HG03103 (cell line): Measurements from ENCODE around the gene DRICH1.
"Not testable (repeated sequence)": the region's sequence is repeated elsewhere in the genome, so short reads cannot be mapped to it uniquely, and the experiment has no call there.

Experiments used
- ATAC-seq: cut with Tn5 transposase; IDR thresholded peaks from one replicate; pipeline ENCODE4 v1.9.1; 2021; ENCODE audit warnings: low read depth; ENCODE audit not compliant: unreplicated experiment

DRICH1 gene

GRCh38 chr22:23603266-23603665 lies 28.9 kb downstream of the DRICH1 start:
- ATAC-seq: no peak

- ATAC-seq: no peak
These were observed 33.2 kb downstream of the DRICH1 start for GRCh38 chr22:23598805-23599518.

DNA sequence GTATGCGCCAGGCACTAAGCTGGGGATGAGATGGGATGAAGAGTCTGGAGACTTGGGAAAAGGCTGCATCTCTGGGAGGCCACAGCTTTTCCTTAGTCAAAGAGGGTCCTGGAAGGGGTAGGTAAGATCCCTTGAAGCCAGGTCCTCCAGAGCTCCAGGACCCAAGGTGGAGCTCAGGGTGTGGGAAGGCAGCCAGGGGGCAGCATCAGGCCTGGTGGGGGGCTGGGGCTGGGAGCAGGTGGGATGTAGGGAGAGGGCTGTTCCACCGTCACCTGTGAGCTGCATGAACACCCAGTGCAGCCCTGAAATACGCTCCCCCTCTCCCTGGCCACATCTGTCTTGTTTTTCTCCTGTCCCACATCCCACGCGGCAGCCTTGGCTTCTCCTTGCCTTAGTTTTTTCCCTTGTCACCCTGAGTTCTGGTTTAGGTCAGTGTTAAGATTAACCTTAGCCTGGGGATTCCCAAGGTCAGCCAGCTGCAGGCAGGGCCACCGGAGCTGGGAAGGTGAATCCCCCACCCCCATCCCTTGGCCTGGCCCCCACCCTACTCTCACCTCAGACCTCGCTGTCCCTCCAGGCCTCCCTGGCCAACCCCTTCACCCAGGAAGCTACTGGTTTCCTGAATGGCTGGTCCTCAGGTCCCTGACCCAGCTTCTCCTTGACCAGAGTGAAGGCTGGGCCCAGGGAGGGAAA lies 34.4 kb downstream of the DRICH1 start:
- not testable (repeated sequence) for ATAC-seq

- ATAC-seq: not testable (repeated sequence)
These were observed 36.2 kb downstream of the DRICH1 start for GRCh38 chr22:23595904-23596303.

DNA sequence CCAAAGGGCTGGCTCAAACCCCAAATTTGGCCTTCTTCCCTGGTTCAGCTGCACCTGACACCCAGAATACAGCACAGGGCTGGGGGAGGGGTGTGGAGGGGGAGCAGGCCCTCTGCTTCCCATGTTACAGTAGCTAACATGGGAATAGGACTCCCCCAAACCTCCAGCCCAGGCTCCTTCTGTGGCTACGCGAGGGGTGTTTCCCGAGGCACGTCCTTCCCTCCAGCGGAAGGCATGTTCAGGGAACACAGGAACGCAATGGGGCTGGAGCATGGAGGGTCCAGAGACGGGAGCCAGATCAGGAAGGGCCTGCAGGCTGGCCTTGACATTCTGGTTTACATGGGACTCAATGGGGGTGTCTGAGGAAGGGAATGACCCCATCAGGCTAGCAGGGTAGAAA lies 40.3 kb downstream of the DRICH1 start:
- ATAC-seq: no peak

GRCh38 chr22:23591201-23591791 lies 40.8 kb downstream of the DRICH1 start:
- no peak for ATAC-seq

- no peak for ATAC-seq
These were observed 48.3 kb downstream of the DRICH1 start for GRCh38 chr22:23583836-23584235.

DNA sequence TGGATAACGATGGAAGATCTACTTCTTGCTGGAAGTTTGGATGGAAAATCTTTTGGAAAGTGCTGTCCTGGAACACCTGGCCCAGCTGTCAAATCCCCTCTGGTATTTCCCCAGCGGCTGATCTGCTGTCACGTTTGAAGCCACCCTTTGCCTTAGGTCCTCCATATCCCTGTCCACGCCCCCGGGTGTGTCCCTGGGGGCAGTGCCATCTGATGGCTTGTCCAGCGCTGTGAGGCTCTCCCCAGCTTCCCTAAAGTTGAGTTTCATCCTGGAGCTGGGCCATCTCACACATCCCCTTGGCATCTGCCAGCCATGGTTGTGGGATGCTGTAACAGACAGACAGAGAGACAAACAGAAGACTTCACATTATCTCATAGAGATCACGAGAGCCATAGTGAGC lies 49.0 kb downstream of the DRICH1 start:
- no peak for ATAC-seq

DNA sequence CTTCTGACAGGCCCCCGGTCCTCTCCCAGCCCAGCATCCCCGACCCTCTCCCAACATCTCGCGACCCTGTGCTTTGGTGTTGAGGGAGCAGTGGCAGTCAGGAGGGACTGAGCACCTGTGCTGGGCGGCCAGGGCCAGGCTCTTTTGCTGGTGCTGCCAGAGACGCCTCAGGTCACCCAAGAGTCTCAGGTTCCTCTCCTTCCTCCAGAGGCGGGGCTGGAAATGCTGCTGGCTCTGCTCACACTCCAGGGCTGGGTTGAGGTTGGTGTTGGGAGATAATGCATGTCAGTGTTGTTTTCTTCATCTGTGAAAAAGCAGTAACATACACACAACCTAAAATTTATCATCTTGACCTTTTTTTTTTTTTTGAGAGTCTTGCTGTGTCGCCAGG lies 50.9 kb downstream of the DRICH1 start:
- ATAC-seq: no peak

DNA sequence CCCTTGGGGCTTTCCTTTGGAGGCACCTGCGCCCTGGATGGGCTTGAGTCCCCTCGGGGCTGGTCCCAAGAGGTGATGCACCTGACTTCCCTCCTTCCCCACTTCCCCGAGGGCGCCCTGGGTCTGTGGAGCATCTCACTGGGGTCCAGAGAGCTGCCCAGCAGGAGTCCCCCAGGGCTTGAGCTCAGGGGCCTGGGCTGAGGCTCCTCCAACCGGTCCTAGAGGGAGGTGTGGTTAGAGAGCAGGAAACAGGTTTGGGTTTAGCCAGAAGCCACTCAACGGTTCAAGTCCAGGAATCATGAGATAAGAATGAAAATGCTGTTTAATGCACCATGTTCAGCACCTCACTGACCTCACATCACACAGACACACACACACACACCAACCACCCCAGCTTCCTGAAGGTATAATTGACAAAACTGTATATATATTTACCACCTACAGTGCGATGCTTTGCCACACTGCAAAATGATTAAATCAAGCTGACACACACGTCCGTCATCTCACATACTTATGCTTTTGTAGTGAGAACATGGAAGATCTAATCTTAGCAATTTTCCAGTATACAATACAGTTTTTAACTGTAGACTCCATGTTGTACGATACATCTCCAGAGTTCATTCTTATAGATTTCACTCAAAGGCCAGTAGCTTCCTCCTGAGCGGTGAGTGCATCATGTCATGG lies 51.4 kb downstream of the DRICH1 start:
- ATAC-seq: no peak

DNA sequence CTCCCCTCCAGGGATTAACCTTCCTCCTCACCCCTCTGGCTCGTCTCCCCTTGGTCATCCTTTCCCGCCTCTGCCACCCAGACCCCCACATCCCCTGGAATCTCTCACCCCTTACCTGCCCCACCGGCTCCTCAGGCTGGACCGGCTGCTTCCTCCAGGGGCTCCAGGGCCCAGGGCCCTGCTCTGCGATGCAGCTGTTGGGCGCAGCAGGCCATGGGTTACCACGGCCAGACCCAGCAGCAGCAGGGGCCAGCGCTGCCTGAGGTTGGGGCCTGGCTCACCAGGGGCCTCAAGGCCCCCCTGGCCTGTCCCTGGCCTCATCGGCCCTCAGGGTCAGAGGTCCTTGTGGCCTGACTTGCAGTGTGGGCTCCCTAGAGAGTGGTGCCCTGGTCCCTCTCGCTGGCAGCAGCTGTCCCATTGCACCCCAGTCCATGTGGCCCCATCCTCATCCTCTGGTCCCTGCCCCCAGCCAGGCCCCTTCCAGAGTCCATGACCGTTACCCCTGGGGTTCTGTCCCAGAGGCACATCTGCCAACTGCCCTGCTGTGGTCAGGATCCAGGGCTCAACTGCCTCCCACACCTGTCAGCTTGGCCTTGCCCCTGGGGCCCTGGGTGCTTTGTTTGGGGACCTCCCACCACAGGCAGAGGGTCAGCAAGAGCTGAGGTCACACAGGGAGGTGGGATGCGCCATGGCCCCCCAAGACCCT lies 52.1 kb downstream of the DRICH1 start, which contains the start of gene IGLL1:
IGLL1 (minus strand) TSS at position 421 of the 706 bp plus-strand sequence; CDS start at position 321, 100 bp downstream.
- ATAC-seq: no peak

GRCh38 chr22:23579280-23579679 lies 52.8 kb downstream of the DRICH1 start:
- ATAC-seq: no peak

- ATAC-seq: no peak
These were observed 53.8 kb downstream of the DRICH1 start for GRCh38 chr22:23578306-23578705.

DNA sequence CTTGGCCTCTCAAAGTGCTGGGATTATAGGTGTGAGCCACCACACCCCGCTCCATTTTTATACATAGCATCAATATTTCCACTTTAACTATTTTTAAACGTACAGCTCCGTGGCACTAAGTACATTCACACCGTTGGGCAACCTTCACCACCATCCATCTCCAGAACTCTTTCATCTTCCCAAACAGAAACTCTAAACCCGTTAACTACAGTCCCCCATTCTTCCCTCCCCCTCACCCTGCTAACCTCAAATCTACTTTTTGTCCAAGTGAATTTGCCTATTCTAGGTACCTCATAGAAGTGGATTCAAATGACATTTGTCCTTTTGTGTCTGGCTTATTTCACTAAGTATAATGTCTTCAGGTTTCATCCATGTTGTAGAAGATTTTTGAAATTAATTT lies 55.4 kb downstream of the DRICH1 start:
- ATAC-seq: no peak

- ATAC-seq: no peak
These were observed 56.5 kb downstream of the DRICH1 start for GRCh38 chr22:23575601-23576000.

DNA sequence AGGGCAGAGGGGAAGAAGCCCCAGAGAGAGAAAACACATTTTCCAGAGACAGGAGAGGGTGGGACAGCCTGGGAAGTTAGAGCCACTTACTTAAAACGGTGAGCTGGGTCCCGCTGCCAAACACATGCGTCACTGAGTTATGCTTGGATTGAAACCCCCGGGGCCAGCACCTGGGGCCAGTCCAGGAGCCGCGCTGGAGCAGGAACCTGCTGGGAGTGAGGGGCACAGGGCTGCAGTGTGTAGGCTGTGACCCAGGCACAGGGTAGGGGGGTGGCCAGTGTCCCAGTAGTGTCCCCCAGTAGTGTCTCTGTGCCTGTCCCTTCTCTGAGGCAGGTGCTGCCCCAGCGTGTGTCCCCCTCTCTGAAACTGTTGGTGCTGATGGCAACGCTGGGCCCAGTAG lies 57.2 kb downstream of the DRICH1 start:
- ATAC-seq: no peak

- no peak for ATAC-seq
These were observed 57.7 kb downstream of the DRICH1 start for GRCh38 chr22:23574371-23574811.

DNA sequence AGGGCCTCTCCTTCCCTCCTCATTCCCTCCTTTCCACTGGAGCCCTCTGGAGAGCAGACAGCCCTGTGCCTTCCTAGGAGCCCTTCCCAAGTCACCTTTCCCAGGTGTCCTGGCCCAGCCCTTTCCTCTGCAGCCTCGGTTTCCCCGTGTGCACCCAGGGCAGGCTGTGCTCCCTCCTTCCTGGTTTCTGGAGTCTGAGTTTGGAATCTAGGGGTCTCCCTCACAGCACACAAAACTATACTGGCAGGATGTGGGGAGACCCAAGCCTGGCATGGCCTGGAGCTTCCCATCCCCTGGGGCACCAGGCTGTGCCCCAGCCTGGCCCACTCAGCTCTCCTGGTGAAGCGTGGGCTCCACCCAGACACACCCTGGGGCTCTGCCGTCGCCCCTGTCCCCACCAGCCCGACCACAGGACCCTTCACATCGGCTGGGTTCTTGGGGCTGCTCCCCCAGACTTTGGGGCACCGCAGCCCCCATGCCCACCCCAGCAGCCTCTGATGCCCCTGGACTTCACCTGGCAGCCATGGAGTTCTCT lies 58.4 kb downstream of the DRICH1 start:
- not testable (repeated sequence) for ATAC-seq

GRCh38 chr22:23573106-23573505 lies 59.0 kb downstream of the DRICH1 start:
- not testable (repeated sequence) for ATAC-seq

GRCh38 chr22:23571486-23571885 lies 60.6 kb downstream of the DRICH1 start:
- ATAC-seq: no peak
